Liver (tissue), 9 donors: ENCODE data around the gene WWC2. TPM values are rescaled to one million over a fixed set of nuclear protein-coding genes. Genes with fewer than 3 reads are reported as not detected.

Experiments
- DNase-seq: peaks from one replicate; pipeline ENCODE4 v3.0.0-alpha.2; 2017; ENCODE audit warnings: low spot score
- H3K27ac ChIP-seq, 2 donors: one replicate each; pipeline ENCODE4 v1.7.0; 2013; ENCODE audit warnings: inconsistent platforms in 2 of 2, low read length in 2 of 2, control low read depth in 1 of 2, low read depth in 1 of 2, mild to moderate bottlenecking in 1 of 2
- H3K27me3 ChIP-seq, 4 donors: one replicate each; pipeline versions ENCODE4 v1.6.1 to v1.7.0; 2013; ENCODE audit warnings: low read length in 3 of 4, inconsistent platforms in 1 of 4, mild to moderate bottlenecking in 1 of 4, moderate library complexity in 1 of 4; ENCODE audit not compliant: control insufficient read depth in 4 of 4, insufficient read depth in 4 of 4
- H3K36me3 ChIP-seq, 4 donors: one replicate each; pipeline versions ENCODE4 v1.6.1 to v1.7.0; 2013; ENCODE audit warnings: low read length in 3 of 4, mild to moderate bottlenecking in 3 of 4, low read depth in 1 of 4, moderate library complexity in 1 of 4; ENCODE audit not compliant: control insufficient read depth in 4 of 4, insufficient read depth in 3 of 4
- H3K4me1 ChIP-seq, 4 donors: one replicate each; pipeline versions ENCODE4 v1.6.1 to v1.7.0; 2013; ENCODE audit warnings: low read length in 3 of 4, mild to moderate bottlenecking in 3 of 4, moderate library complexity in 1 of 4; ENCODE audit not compliant: control insufficient read depth in 4 of 4, insufficient read depth in 4 of 4
- H3K4me3 ChIP-seq, 3 donors: one replicate each; pipeline versions ENCODE4 v1.6.1 to v1.7.0; 2013; ENCODE audit warnings: low read length in 3 of 3, control low read depth in 1 of 3, low read depth in 1 of 3, mild to moderate bottlenecking in 1 of 3
- H3K9ac ChIP-seq, 2 donors: one replicate each; pipeline ENCODE4 v1.7.0; 2013; ENCODE audit warnings: low read length in 2 of 2, mild to moderate bottlenecking in 2 of 2, moderate library complexity in 2 of 2, control low read depth in 1 of 2, low read depth in 1 of 2
- H3K9me3 ChIP-seq, 4 donors: one replicate each; pipeline versions ENCODE4 v1.6.1 to v1.7.0; 2013; ENCODE audit warnings: low read length in 3 of 4; ENCODE audit not compliant: control insufficient read depth in 4 of 4
- EGR1 ChIP-seq, 2 donors: IDR thresholded peaks; 2 replicates each; pipeline ENCODE4 v1.6.1; 2016 to 2018; ENCODE audit warnings: antibody characterized with exemption in 2 of 2, low read depth in 2 of 2
- FOXA1 ChIP-seq: IDR thresholded peaks from 2 replicates; pipeline ENCODE4 v1.6.1; 2016; ENCODE audit warnings: antibody characterized with exemption
- FOXA2 ChIP-seq: IDR thresholded peaks from 2 replicates; pipeline ENCODE4 v1.6.1; 2016; ENCODE audit warnings: antibody characterized with exemption
- GABPA ChIP-seq, 2 donors: IDR thresholded peaks in 1 of 2; conservative IDR thresholded peaks in 1 of 2; 2 replicates each; pipeline ENCODE4 v1.6.1; 2016; ENCODE audit warnings: antibody characterized with exemption in 2 of 2, mild to moderate bottlenecking in 1 of 2, moderate library complexity in 1 of 2
- HNF4A ChIP-seq, 2 donors: conservative IDR thresholded peaks; 2 replicates each; pipeline ENCODE4 v1.6.1; 2016; ENCODE audit warnings: antibody characterized with exemption in 2 of 2, mild to moderate bottlenecking in 2 of 2
- HNF4G ChIP-seq: IDR thresholded peaks from 2 replicates; pipeline ENCODE4 v1.6.1; 2016; ENCODE audit warnings: antibody characterized with exemption
- JUND ChIP-seq, 2 donors: IDR thresholded peaks; 2 replicates each; pipeline ENCODE4 v1.6.1; 2016; ENCODE audit warnings: antibody characterized with exemption in 2 of 2
- NR2F2 ChIP-seq: IDR thresholded peaks from 2 replicates; pipeline ENCODE4 v1.6.1; 2016; ENCODE audit warnings: antibody characterized with exemption
- RAD21 ChIP-seq, 2 donors: IDR thresholded peaks; 2 replicates each; pipeline ENCODE4 v1.6.1; 2016; ENCODE audit warnings: antibody characterized with exemption in 2 of 2, mild to moderate bottlenecking in 2 of 2
- RXRA ChIP-seq, 2 donors: IDR thresholded peaks; 2 replicates each; pipeline ENCODE4 v1.6.1; 2017 to 2018; ENCODE audit warnings: antibody characterized with exemption in 2 of 2, mild to moderate bottlenecking in 1 of 2
- TAF1 ChIP-seq: conservative IDR thresholded peaks from 2 replicates; pipeline ENCODE4 v1.6.1; 2016; ENCODE audit warnings: antibody characterized with exemption, mild to moderate bottlenecking
- YY1 ChIP-seq: IDR thresholded peaks from 2 replicates; pipeline ENCODE4 v1.6.1; 2016; ENCODE audit warnings: antibody characterized with exemption, mild to moderate bottlenecking
- WGBS: extraction: QIAGEN DNeasy Blood & Tissue Kit; methylation state at CpG from one replicate; pipeline ENCODE4 v1.1.7; 2013; 5-methylcytosine and 5-hydroxymethylcytosine counted together
- polyA plus RNA-seq, 2 donors: library from polyadenylated mRNA; stranded (reverse) in 1 of 2; unstranded in 1 of 2; fragments of 200-250 nt in 1 of 2; fragments of >200 nt in 1 of 2; fragmentation: Nextera tagmentation in 1 of 2; extraction: Ambion mirVana in 1 of 2; gene quantifications; one replicate each; pipeline versions ENCODE4 v1.2.1 to v1.2.3, GENCODE V29; 2013 to 2015
- total RNA-seq, 2 donors: library from RNA; depleted of rRNA; stranded (reverse); fragments of >200 nt; gene quantifications; one replicate each; pipeline ENCODE4 v1.2.3, GENCODE V29; 2014
- TF ChIP-seq, protein P1 (sequence below): IDR thresholded peaks from 2 replicates; pipeline ENCODE4 v1.6.1; 2016; ENCODE audit warnings: antibody characterized with exemption
- TF ChIP-seq, protein P2 (sequence below): IDR thresholded peaks from 2 replicates; pipeline ENCODE4 v1.6.1; 2016; ENCODE audit warnings: antibody characterized with exemption
- TF ChIP-seq, protein P3 (sequence below): fragments of 150-350 bp; IDR thresholded peaks from 2 replicates; pipeline ENCODE4 v1.5.1; 2017; ENCODE audit warnings: improper control_type of control experiment, low read depth, low read length; ENCODE audit not compliant: missing input control
- TF ChIP-seq, protein P4 (sequence below): IDR thresholded peaks from 2 replicates; pipeline ENCODE4 v1.6.1; 2016; ENCODE audit warnings: antibody characterized with exemption
- TF ChIP-seq, protein P5 (sequence below): IDR thresholded peaks from 2 replicates; pipeline ENCODE4 v1.6.1; 2016; ENCODE audit warnings: antibody characterized with exemption, mild to moderate bottlenecking
- donor health status: healthy.
- donor health status: healthy.
- donor health status: healthy.
- donor health status: healthy.
- donor health status: healthy.

Gene WWC2
- total and polyA plus RNA-seq, 4 donors, result 8.6 to 60.1 (median 13.3) TPM

DNA sequence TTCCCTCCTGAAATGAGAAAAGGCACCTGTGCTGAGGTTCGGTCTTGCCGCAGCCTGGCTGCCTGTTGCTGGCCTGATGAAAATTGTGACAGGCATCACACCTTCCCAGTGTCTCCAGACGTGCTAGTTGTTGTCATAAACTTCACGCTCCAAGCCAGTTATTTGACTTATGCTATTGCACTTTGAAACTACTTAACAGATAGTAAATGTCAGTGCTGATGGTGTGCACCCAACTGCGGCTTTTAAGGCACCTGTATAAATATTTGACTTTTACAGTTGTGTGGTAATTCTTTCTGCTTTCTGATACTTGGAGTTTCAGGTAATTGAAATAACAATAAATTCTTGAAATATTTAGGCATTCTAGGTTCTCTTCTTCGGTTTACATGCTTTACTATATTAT is 1.8 kb downstream of the WWC2 start:
- H3K36me3 ChIP-seq, result no peaks in the 10 kb centered on the region
- peak overlapping the region; percentile 54 to 88 (median 84) for H3K4me3 ChIP-seq
- no peaks in the 10 kb centered on the region for H3K9me3 ChIP-seq
- no peak for DNase-seq
- 20% methylated on average over 6 of the region's 6 CpGs for WGBS
- H3K9ac ChIP-seq, result peak overlapping the region; percentile 82 to 91
- peak overlapping the region; percentile 32 to 48 for H3K27ac ChIP-seq
- no peaks in the 10 kb centered on the region for H3K27me3 ChIP-seq
- TF ChIP-seq HNF4A (conservative IDR thresholded peaks at IDR 0.05) (peak in 1 of 2 donors; percentile 7), JUND (IDR thresholded peaks at IDR 0.05) (no peak), TAF1 (peak; percentile 26), YY1 (no peak)
- TF ChIP-seq, protein P1, sequence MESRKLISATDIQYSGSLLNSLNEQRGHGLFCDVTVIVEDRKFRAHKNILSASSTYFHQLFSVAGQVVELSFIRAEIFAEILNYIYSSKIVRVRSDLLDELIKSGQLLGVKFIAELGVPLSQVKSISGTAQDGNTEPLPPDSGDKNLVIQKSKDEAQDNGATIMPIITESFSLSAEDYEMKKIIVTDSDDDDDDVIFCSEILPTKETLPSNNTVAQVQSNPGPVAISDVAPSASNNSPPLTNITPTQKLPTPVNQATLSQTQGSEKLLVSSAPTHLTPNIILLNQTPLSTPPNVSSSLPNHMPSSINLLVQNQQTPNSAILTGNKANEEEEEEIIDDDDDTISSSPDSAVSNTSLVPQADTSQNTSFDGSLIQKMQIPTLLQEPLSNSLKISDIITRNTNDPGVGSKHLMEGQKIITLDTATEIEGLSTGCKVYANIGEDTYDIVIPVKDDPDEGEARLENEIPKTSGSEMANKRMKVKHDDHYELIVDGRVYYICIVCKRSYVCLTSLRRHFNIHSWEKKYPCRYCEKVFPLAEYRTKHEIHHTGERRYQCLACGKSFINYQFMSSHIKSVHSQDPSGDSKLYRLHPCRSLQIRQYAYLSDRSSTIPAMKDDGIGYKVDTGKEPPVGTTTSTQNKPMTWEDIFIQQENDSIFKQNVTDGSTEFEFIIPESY, result no peak
- peaks cover 13 to 27% (median 20%) of the 10 kb centered on the region in 4 donors for H3K4me1 ChIP-seq

DNA sequence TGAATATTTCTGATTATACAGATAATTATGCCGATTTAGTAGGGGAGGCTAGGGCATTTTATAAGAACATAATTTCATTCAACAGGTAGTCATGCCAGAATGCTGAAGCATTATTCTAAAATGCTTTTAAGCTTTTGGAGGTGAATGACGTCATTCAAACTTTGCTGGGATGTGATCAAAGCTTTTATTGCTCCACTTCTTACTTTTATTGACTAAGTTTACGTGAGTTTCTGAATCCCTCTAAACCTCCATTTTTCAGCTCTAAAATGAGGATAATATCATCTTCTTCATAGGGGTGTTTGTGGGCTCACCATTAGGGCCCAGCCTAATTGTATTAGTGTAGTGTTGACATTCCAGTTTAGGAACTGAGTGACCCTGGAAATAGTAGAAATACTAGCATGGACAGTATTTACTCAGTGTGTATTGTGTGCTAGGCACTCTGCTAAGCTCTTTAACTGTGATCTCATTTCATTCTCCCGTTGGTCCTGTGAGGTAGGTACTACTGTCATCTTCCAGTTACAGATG is 3.0 kb downstream of the WWC2 start:
- H3K27me3 ChIP-seq, result no peaks in the 10 kb centered on the region
- no peaks in the 10 kb centered on the region for H3K9me3 ChIP-seq
- H3K4me3 ChIP-seq, result no peak overlapping the region
- no peaks in the 10 kb centered on the region for H3K36me3 ChIP-seq
- TF ChIP-seq YY1, result no peak
- no peak for TF ChIP-seq TAF1
- TF ChIP-seq HNF4G, result no peak
- TF ChIP-seq HNF4A (conservative IDR thresholded peaks at IDR 0.05), result no peak
- no peak for TF ChIP-seq GABPA (IDR thresholded peaks at IDR 0.05 in 1 of 2, conservative IDR thresholded peaks at IDR 0.05 in 1 of 2)
- TF ChIP-seq JUND (IDR thresholded peaks at IDR 0.05), result peak in 1 of 2 donors; percentile 74
- TF ChIP-seq, protein P2, sequence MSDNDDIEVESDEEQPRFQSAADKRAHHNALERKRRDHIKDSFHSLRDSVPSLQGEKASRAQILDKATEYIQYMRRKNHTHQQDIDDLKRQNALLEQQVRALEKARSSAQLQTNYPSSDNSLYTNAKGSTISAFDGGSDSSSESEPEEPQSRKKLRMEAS, result no peak
- peak; percentile 50 for TF ChIP-seq FOXA2
- TF ChIP-seq FOXA1, result no peak
- TF ChIP-seq RXRA (IDR thresholded peaks at IDR 0.05), result peak in 1 of 2 donors; percentile 24
- TF ChIP-seq, protein P3, sequence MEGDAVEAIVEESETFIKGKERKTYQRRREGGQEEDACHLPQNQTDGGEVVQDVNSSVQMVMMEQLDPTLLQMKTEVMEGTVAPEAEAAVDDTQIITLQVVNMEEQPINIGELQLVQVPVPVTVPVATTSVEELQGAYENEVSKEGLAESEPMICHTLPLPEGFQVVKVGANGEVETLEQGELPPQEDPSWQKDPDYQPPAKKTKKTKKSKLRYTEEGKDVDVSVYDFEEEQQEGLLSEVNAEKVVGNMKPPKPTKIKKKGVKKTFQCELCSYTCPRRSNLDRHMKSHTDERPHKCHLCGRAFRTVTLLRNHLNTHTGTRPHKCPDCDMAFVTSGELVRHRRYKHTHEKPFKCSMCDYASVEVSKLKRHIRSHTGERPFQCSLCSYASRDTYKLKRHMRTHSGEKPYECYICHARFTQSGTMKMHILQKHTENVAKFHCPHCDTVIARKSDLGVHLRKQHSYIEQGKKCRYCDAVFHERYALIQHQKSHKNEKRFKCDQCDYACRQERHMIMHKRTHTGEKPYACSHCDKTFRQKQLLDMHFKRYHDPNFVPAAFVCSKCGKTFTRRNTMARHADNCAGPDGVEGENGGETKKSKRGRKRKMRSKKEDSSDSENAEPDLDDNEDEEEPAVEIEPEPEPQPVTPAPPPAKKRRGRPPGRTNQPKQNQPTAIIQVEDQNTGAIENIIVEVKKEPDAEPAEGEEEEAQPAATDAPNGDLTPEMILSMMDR, result no peak
- H3K9ac ChIP-seq, result no peak overlapping the region
- H3K4me1 ChIP-seq, result peaks cover 16 to 29% (median 24%) of the 10 kb centered on the region in 4 donors
- no peak for DNase-seq
- WGBS, result 37% methylated on average over 4 of the region's 4 CpGs
- H3K27ac ChIP-seq, result peak overlapping the region; percentile 22 to 73

DNA sequence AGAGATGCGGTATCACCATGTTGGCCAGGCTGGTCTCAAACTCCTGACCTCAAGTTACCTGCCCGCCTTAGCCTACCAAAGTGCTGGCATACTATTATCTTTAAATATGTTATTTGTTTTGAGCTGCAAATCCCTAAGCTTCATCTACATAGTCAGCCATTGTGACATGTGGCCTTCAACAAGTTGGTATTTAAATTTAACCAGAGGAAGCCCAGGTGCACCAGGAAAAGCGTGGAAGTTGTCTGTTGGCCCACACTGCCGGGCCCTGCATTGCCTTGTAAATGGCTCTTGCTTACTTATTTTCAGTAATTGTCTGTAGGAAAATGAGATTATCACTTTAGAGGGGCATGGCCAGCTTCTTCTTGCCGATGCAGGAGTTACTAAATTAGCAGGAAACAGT is 6.0 kb downstream of the WWC2 start:
- Histone ChIP-seq H3K9me3 (no peaks in the 10 kb centered on the region), H3K4me1 (peaks cover 14 to 40% (median 30%) of the 10 kb centered on the region in 4 donors), H3K36me3 (no peaks in the 10 kb centered on the region), H3K9ac (no peak overlapping the region), H3K4me3 (no peak overlapping the region), H3K27ac (no peak overlapping the region), H3K27me3 (no peaks in the 10 kb centered on the region)
- DNase-seq, result no peak
- WGBS, result 97% methylated on average over 5 of the region's 5 CpGs
- TF ChIP-seq, protein P4, sequence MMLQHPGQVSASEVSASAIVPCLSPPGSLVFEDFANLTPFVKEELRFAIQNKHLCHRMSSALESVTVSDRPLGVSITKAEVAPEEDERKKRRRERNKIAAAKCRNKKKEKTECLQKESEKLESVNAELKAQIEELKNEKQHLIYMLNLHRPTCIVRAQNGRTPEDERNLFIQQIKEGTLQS, result no peak
- TF ChIP-seq JUND (IDR thresholded peaks at IDR 0.05), result no peak
- TF ChIP-seq EGR1 (IDR thresholded peaks at IDR 0.05; ENCODE audit: low read depth in 2 of 2), result no peak
- TF ChIP-seq NR2F2, result no peak
- TF ChIP-seq FOXA2, result no peak
- no peak for TF ChIP-seq RAD21 (IDR thresholded peaks at IDR 0.05)
- TF ChIP-seq GABPA (IDR thresholded peaks at IDR 0.05 in 1 of 2, conservative IDR thresholded peaks at IDR 0.05 in 1 of 2), result no peak
- TF ChIP-seq HNF4G, result no peak
- TF ChIP-seq, protein P1, result no peak
- TF ChIP-seq, protein P2, result no peak
- TF ChIP-seq HNF4A (conservative IDR thresholded peaks at IDR 0.05), result no peak
- TF ChIP-seq, protein P5, sequence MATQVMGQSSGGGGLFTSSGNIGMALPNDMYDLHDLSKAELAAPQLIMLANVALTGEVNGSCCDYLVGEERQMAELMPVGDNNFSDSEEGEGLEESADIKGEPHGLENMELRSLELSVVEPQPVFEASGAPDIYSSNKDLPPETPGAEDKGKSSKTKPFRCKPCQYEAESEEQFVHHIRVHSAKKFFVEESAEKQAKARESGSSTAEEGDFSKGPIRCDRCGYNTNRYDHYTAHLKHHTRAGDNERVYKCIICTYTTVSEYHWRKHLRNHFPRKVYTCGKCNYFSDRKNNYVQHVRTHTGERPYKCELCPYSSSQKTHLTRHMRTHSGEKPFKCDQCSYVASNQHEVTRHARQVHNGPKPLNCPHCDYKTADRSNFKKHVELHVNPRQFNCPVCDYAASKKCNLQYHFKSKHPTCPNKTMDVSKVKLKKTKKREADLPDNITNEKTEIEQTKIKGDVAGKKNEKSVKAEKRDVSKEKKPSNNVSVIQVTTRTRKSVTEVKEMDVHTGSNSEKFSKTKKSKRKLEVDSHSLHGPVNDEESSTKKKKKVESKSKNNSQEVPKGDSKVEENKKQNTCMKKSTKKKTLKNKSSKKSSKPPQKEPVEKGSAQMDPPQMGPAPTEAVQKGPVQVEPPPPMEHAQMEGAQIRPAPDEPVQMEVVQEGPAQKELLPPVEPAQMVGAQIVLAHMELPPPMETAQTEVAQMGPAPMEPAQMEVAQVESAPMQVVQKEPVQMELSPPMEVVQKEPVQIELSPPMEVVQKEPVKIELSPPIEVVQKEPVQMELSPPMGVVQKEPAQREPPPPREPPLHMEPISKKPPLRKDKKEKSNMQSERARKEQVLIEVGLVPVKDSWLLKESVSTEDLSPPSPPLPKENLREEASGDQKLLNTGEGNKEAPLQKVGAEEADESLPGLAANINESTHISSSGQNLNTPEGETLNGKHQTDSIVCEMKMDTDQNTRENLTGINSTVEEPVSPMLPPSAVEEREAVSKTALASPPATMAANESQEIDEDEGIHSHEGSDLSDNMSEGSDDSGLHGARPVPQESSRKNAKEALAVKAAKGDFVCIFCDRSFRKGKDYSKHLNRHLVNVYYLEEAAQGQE, result no peak
